MM.1S (cell line): ENCODE results near the gene DUS2.

ENCODE experiments used
- CTCF ChIP-seq: fragments of 300-600 bp; sonication (generic); IDR thresholded peaks from 2 replicates; pipeline ENCODE4 v1.5.1; 2016; ENCODE audit warnings: antibody characterized with exemption, low read length, mixed read lengths
- EZH2 ChIP-seq: fragments of 300-600 bp; sonication (generic); optimal IDR thresholded peaks from 2 replicates; pipeline ENCODE3; 2017; ENCODE audit warnings: low read depth, mild to moderate bottlenecking, antibody characterized with exemption, low read length, mixed read lengths
- EZH2phosphoT487 ChIP-seq: fragments of 300-600 bp; sonication (generic); IDR thresholded peaks from 2 replicates; pipeline ENCODE4 v1.6.1; 2018; ENCODE audit warnings: antibody characterized with exemption, low read length

DNA sequence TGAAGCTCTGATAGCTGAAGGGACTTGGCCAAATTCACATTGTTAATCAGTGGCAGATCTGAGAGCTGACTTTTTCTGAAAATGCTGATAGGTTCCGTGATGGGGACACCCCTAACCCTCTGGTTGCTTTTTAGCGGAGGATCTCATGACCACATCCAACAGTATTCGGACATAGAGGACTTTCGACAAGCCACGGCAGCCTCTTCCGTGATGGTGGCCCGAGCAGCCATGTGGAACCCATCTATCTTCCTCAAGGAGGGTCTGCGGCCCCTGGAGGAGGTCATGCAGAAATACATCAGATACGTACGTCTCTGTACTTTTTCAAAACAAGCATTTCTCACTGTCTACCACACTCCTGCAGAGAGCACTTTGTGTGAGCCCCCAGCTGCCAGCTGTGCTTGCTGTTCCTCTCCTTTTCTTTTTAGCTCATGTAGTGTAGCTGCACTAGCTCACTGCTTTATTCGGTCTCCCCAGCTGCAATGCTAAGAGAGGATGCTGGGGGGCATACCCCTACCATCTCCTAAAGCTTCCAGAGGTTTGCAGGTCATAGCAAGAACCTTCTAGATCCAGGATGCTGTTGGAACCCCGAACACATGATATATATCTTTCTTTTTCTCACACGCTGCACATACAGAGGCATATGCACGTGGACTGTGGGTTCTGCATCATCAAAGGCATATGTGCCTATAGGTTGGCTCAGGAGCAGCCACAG, 47.9 kb downstream of the DUS2 start:
- TF ChIP-seq EZH2 (no peak), CTCF (no peak), EZH2phosphoT487 (no peak)
